ENCODE data around the gene USP36.

- TF ChIP-seq CTCF (IDR thresholded peaks at IDR 0.05) (no peak), POLR2A (IDR thresholded peaks at IDR 0.05) (no peak)
Observed at GRCh38 chr17:78774453-78774852, 66.2 kb downstream of the USP36 start.

All from adrenal gland (tissue), 5 donors.